BLaER1 (cell line): Measurements from ENCODE around the gene TMEM191B.
"Not testable (repeated sequence)": the region's sequence is repeated elsewhere in the genome, so short reads cannot be mapped to it uniquely, and the experiment has no call there.

Experiments used
- H3K27ac ChIP-seq: shearing (Covaris generic); formaldehyde crosslinking; 2 replicates; pipeline ENCODE4 v1.8.1; 2022
- H3K27me3 ChIP-seq: shearing (Covaris generic); formaldehyde crosslinking; 2 replicates; pipeline ENCODE4 v1.8.1; 2022
- H3K36me3 ChIP-seq: shearing (Covaris generic); formaldehyde crosslinking; 2 replicates; pipeline ENCODE4 v1.8.1; 2022
- H3K4me1 ChIP-seq: shearing (Covaris generic); formaldehyde crosslinking; 2 replicates; pipeline ENCODE4 v1.8.1; 2022
- H3K4me2 ChIP-seq: shearing (Covaris generic); formaldehyde crosslinking; 2 replicates; pipeline ENCODE4 v1.8.1; 2022
- H3K4me3 ChIP-seq: shearing (Covaris generic); formaldehyde crosslinking; 2 replicates; pipeline ENCODE4 v1.8.1; 2022
- H3K9ac ChIP-seq: shearing (Covaris generic); formaldehyde crosslinking; 2 replicates; pipeline ENCODE4 v1.8.1; 2022
- H3K9me3 ChIP-seq: shearing (Covaris generic); formaldehyde crosslinking; 2 replicates; pipeline ENCODE4 v1.8.1; 2022
- H4K20me1 ChIP-seq: shearing (Covaris generic); formaldehyde crosslinking; 2 replicates; pipeline ENCODE4 v1.8.1; 2022

TMEM191B gene

DNA sequence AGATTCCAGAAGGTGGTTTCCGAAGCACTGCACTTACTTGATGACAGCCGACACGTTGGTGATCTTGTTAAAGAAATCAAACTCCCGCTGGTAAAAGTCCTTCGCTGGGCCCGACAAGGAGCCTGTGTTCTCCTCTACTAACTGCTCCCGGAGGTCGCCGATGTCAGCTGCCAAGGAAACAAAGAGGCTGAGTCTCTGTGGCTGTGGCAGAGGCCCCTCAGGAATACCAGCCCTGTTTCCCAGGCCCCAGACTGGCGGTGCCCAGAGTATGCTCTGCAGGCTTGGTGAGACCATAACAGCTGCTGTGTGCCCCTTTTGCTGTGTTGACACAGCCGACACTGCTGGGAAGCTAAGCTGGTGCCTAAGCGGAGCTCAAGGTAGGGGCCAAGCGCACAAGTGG is 17.0 kb downstream of the TMEM191B start:
- not testable (repeated sequence) for H3K36me3 ChIP-seq, H3K9ac ChIP-seq, H3K27me3 ChIP-seq, H4K20me1 ChIP-seq, H3K4me1 ChIP-seq, H3K9me3 ChIP-seq, H3K27ac ChIP-seq, H3K4me3 ChIP-seq, H3K4me2 ChIP-seq

DNA sequence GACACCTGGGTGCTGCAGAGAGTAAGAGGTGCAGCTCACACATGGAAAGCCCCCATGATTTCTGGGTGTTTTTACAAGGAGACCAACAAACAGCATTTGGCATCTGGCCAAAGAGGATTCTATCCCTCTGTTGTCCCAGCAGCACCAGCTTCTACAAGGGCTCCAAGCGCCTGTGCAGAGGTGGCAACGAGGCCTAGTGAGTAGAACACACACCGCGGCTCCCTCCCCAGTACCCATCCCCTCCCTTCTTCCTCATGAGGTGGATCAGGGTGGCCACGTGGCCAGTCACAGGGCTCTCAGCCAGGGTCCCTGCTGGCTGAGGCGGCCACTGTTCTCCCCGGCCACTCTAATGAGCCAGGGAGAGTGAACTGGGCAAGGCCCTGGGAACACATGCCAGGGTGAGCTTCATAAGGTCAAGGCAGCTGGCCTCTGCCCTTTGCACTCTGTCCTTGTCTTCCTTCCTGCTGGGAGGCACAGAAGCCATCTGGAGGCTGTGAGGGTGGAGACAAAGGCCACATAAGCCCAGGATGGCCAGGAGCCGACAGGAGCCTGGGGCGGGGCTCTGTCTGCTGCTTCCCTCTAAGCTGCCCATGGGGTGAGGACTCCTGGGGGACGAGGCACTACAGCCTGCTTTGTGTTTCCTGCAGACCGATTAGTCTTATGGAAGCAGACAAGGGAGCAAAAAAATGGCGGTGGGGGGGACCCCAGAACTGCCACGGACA is 22.0 kb downstream of the TMEM191B start:
- not testable (repeated sequence) for H3K27me3 ChIP-seq, H3K4me3 ChIP-seq

DNA sequence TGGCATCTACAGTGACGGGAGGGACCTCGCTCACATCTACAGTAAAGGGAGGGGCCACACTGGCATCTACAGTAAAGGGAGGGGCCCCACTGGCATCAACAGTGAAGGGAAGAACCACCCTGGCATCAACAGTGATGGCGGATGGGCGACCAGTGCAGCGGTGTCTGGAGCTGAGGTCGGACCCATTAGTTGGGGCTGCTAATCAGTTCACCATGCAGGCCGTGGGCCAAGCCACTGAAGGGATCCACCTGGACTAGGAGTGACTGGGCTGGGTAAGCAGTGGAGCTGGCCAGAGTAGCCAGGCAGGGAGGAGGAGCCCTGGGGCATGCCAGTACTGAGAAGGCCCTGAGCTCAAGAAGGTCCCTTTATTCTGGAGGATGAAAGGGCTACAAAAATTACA is 23.4 kb downstream of the TMEM191B start:
- H3K9ac ChIP-seq, H3K36me3 ChIP-seq, H3K27ac ChIP-seq, H3K27me3 ChIP-seq, H3K4me3 ChIP-seq, H3K4me1 ChIP-seq, H3K4me2 ChIP-seq, H3K9me3 ChIP-seq, H4K20me1 ChIP-seq: not testable (repeated sequence)

More for the DNA sequence above, 22.0 kb downstream of the TMEM191B start:
- not testable (repeated sequence) for H3K9ac ChIP-seq, H3K9me3 ChIP-seq, H3K27ac ChIP-seq, H3K4me2 ChIP-seq, H3K36me3 ChIP-seq, H4K20me1 ChIP-seq, H3K4me1 ChIP-seq

DNA sequence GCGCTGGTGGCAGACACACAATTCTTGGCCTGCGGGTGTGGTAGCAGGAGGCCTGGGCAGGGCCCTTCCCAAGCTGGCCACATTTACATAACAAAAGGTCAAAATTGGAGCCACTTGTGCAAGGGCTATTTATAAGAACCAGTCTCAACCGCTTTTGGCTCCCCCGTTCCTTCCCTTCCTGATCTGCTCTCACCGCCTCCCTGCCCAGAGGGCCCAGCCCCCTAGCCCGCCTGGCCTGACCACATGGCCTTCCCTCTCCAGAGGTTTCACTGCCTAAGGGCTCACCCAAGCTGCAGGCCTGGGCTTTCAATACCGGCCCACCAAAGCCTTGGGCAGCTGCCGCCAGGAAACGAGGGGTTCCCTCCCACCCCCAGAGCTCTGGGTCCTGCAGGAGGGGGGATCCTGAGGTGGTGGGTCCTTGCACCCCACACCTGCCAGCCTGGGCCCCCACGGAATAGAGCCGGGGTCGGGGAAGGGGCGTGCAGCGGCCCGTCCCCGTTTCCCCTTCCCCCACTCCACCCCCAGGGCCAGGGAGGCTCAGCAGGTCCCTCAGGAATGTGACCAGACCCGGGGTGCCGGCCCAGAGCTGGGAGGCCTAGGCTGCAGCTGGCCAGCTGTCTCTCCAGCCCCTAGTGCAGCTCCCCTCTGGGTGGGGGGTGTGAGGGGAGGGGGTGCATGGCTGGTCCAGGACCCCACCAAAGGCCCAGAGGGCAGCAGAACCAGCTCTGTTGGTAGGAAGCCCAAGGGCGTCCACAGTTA is 25.4 kb downstream of the TMEM191B start:
- H3K4me2 ChIP-seq, H3K36me3 ChIP-seq, H3K9ac ChIP-seq, H3K4me1 ChIP-seq, H3K27ac ChIP-seq, H3K4me3 ChIP-seq, H3K27me3 ChIP-seq, H4K20me1 ChIP-seq, H3K9me3 ChIP-seq: not testable (repeated sequence)

DNA sequence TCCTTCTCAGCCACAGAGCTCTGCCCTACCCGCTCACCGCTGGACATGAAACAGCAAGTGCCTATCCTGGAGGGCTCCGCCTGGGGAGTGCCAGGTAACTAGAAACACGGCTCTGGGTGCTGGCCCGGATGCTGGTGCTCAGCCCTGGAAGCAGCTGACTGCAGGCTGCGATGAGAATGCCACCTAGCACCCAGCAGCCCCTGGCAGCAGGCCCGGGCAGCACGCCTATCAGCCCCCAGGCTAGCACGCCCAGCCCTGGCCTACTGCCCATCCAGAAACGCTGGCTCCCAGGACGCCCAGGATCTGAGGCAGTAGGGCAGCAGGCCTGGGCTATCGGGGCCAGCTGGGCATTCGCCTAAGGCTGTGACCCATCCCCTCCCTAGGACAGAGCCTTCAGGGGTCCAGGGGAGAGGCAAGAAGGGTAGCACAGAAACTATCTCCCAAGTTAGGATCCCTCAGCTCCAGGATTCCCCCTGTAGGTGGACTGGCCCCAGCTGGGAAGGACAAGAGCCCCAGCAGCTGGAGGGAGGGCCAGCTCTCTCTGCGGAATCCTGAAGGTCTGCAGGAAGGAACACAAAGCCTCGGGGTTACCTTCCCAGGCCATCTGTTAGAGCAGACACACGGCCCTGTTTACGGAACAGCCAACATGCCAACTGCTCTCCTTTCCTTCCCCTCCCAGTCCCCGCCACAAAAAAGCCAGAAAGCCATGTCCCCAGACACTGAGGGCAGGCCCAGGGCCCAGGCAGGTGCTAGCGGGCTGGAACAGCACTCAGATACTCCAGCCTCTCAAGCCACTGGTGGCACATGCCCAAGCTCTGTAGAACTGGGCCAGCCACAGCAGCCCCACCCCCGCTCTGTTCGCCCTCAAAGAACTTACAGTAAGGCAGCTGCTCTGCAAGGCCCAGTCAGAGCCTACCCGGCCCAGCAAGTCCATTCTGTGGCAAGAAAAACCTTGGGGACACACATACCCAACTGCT is 27.0 kb downstream of the TMEM191B start:
- not testable (repeated sequence) for H3K27ac ChIP-seq, H3K4me2 ChIP-seq, H3K9me3 ChIP-seq, H3K4me1 ChIP-seq, H3K4me3 ChIP-seq, H3K36me3 ChIP-seq, H3K27me3 ChIP-seq, H3K9ac ChIP-seq, H4K20me1 ChIP-seq

DNA sequence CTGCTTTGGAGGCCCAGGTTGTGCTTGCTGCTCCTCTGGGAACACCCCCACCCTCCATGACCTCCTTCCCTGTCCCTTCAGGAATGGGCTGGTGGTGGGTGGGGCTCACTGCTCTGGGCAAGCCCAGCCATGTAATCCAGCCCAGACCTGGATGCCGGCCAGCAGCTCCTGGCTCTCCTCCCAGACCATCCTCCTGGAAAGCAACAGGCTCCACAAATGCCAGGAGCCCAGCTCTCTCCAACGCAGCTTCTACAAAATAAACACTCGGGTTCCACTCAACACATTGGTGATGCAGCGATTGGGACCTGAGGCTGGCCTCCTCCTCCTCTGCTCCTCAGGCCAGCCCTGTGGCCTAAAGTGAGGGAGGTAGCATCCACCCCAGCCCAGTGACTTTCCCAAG is 30.9 kb downstream of the TMEM191B start:
- H3K36me3 ChIP-seq, H3K4me3 ChIP-seq, H3K9me3 ChIP-seq, H4K20me1 ChIP-seq, H3K27me3 ChIP-seq, H3K4me1 ChIP-seq, H3K27ac ChIP-seq, H3K9ac ChIP-seq, H3K4me2 ChIP-seq: not testable (repeated sequence)

DNA sequence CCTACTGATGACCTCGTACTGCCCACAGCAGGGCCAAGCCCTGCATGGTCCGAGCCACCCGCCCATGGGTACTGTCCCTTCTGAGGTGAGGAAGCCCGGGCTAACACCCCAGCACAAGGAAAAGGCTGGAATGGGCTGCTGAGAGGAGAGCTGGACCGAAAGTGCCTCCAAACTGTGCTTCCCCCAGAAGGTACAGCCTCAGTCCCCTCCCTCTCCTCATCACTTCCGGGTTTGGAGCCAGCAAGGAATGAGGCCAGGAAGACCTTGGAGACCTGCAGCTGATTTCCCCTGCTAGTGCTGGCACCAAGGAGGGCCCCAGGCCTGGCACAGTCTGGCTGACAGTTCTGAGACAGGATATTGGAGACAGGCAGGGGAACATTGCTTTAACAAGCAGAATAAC is 31.3 kb downstream of the TMEM191B start:
- H3K27me3 ChIP-seq, H3K27ac ChIP-seq, H3K4me3 ChIP-seq, H4K20me1 ChIP-seq, H3K9ac ChIP-seq, H3K4me1 ChIP-seq, H3K9me3 ChIP-seq, H3K4me2 ChIP-seq, H3K36me3 ChIP-seq: not testable (repeated sequence)

DNA sequence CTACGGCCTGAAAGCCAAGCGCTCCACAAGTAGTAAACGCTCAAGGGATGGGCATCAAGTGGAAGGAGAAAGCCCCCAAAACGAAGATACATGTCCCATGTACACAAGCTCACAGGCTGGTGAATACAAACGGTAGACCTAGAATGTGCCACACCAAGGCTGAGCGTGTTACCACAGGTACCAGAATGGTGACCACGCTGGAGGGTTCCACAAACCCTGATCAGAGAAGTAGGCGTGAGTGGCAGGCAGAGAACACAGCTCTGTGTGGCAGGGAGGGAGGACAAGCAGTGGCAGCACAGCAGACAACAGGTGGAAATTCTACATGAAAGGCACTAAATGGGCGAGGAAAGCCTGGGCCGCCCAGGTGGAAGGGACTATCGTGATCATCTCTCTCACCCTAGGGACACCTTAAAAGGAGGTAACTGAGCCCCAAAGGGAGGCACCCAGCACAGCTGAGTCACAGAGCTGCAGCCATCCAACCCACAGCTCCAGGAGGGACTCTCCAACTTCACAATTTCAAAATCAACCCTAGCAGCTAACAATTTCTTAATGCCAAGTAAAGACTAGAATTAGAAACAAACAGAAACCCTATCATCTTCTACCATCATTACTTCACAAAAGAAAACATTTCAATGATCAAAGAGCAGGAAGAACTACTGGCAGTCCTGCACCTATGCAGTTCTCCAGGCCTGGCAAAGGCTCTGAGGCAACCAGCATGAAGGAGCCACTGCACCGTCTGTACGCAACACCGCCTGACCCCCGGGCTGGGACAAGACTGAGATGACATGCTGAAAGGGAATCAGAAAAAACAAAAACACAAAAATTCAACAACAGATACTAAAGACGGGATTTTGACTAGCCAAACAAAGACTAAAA is 32.7 kb downstream of the TMEM191B start:
- H3K36me3 ChIP-seq, H3K4me2 ChIP-seq, H3K4me1 ChIP-seq, H3K9ac ChIP-seq, H3K4me3 ChIP-seq, H3K27ac ChIP-seq, H3K9me3 ChIP-seq, H4K20me1 ChIP-seq, H3K27me3 ChIP-seq: not testable (repeated sequence)

DNA sequence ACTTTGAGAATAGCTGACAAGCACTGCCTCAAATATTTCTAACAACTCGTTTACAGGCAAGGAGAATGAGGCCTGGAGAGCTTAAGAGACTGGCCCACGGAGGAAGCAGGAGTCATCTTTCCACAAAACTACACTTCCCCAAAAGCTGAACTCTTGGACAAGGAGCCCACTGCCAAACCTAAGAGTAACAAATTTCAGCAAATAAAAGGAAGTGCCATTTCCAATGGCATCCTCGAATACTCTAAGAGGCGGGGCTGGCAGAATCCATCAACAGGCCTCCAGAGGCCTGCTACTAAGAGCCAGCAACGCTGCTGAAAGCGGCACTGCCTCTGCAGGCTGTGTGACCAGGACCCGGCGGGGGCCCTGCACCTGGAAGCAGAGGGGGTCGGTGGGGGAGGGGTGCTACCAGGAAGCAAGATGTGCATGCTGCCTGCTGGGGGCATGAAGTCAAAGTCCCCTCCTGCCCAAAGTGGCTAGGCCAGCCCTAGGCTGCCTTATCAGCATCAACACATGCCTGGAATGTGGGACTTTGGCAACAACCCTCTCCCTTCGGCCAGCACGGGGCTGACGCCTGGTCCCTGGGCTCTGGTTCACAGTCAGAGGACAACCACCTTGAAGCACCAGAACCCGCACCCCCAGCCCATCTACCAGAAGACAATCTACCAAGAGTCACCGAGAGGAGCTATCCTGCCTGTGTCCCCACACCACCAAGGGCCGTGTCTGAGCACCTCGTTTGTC is 43.1 kb downstream of the TMEM191B start:
- H3K4me3 ChIP-seq, H3K27ac ChIP-seq, H3K9me3 ChIP-seq, H3K4me1 ChIP-seq, H3K27me3 ChIP-seq, H3K36me3 ChIP-seq, H4K20me1 ChIP-seq, H3K9ac ChIP-seq, H3K4me2 ChIP-seq: not testable (repeated sequence)

DNA sequence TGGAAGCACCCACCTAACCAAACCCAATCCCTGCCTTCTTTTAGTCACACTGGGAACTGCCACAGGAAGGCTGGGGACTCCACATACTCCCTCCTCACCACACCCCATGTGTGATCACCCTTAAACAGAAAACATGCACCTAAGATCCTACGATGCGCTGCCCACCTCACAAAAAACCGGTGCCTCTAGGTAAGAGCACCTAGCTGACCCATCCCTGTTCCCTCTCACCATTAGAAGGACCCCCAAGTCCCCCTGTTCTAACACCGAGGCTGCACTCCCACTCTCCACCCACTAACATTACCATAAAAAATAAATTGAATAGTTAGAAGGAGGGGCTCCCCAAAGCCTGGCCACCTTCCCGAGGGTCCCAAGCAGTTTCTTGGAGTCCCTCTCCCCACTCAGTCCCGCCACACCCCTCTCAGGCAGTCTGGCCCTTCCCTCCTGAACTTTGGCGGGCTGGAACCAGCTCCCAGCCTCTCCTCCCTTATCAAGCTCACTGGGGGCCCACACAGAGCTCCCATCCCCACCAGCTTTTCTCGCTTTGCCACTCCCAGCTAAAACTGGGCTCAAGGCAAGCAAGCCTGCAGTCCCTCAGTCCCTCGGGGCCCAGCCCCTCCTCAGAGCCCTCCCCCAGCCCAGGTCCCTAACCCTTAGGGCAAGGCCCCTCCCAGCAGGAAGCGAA is 46.0 kb downstream of the TMEM191B start:
- H3K4me2 ChIP-seq: peak overlapping the region; percentile 47; the same call in 1 of the 2 replicates
- not testable (repeated sequence) for H3K36me3 ChIP-seq

DNA sequence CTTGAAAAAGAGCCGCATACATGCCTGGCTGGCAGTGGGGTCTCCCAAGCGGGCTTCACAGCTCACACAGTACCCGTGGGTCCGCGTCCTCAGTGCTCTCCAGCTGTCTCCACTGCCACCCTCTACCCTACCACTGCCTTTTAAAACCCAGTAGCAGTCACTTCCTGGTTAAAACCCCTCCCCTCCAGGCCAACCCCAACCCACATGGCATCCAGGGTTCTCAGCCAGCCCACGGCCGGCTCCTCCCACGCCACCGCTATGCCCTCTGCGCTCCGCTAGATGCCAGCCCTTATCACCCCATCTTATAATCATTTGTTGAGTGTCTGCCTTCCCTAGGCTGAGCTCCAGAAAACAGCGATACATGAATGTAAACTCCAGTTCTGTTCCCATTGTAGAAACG is 47.0 kb downstream of the TMEM191B start:
- H4K20me1 ChIP-seq, H3K36me3 ChIP-seq, H3K9me3 ChIP-seq, H3K4me1 ChIP-seq, H3K4me2 ChIP-seq, H3K27ac ChIP-seq, H3K4me3 ChIP-seq, H3K9ac ChIP-seq, H3K27me3 ChIP-seq: not testable (repeated sequence)

More for the DNA sequence above, 46.0 kb downstream of the TMEM191B start:
- H3K4me3 ChIP-seq, H3K27ac ChIP-seq, H3K4me1 ChIP-seq, H3K27me3 ChIP-seq, H3K9ac ChIP-seq, H4K20me1 ChIP-seq, H3K9me3 ChIP-seq: not testable (repeated sequence)

DNA sequence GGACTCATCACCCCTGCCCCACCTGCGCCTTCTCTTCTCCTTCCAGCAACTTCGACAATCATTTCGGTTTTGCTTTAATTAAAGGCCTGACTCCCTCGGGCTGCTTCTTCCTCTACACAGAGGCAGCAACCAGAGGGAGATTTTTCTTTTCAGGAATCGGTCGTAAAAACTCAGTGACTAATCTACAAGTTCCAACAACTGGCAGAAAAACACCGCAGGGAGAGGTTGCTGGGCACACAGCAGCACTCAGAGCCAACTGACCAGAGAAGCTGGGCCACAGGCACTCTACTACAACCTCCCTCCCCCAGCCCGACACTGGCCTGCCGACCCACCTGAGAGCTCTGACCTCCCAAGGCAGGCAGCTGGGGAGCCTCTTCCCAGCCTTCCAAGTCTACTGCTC is 48.1 kb downstream of the TMEM191B start:
- not testable (repeated sequence) for H3K9ac ChIP-seq, H4K20me1 ChIP-seq, H3K36me3 ChIP-seq, H3K4me2 ChIP-seq, H3K27ac ChIP-seq, H3K27me3 ChIP-seq, H3K4me1 ChIP-seq, H3K9me3 ChIP-seq, H3K4me3 ChIP-seq
